Endothelial cell of umbilical vein (primary cell): ENCODE measurements around the gene KIF5C. TPM values are rescaled to one million over a fixed set of nuclear protein-coding genes. Genes with fewer than 3 reads are reported as not detected.

Experiments used
- BruUV-seq: library from RNA; stranded (reverse); fragments of 400-500 nt; replicated peaks from 2 replicates; lab custom pipeline; 2021; lab: Mats Ljungman, UMichigan
- CTCF ChIA-PET: fragments of 300-600, 350-600 bp; sonication (Branson Sonifier 250); formaldehyde crosslinking; loops from one replicate; lab custom pipeline; 2021; ENCODE audit warnings: antibody characterized with exemption, inconsistent platforms; lab: Charles Lee
- POLR2A ChIA-PET: fragments of 300-600, 350-600 bp; sonication (Branson Sonifier 250); formaldehyde crosslinking; loops from one replicate; lab custom pipeline; 2021; ENCODE audit warnings: antibody characterized with exemption, inconsistent platforms; lab: Charles Lee
- DNase-seq: peaks from one replicate; pipeline ENCODE4 v3.0.0-alpha.2; 2011; ENCODE audit warnings: low read depth, low spot score
- FAIRE-seq: peaks from 2 replicates; lab custom pipeline; 2011; peaks lifted over from hg19 to GRCh38; lab: Jason Lieb, UNC
- H2AFZ ChIP-seq: 2 replicates; pipeline ENCODE4 v1.6.0; 2012; ENCODE audit warnings: low read depth, low read length, control low read depth, inconsistent platforms
- H3K27ac ChIP-seq: 2 replicates; pipeline ENCODE4 v1.5.1; 2011; ENCODE audit warnings: low read depth, mild to moderate bottlenecking, control low read depth, low read length, moderate library complexity; ENCODE audit not compliant: insufficient read depth
- H3K27me3 ChIP-seq, 2 experiments: 2 replicates each; pipeline versions ENCODE4 v1.6.0 to v1.6.1; 2011; ENCODE audit warnings: low read length in 2 of 2, mixed read lengths in 1 of 2; ENCODE audit not compliant: control insufficient read depth in 2 of 2, insufficient read depth in 2 of 2
- H3K36me3 ChIP-seq, 2 experiments: 2 replicates in 1 of 2; 3 replicates in 1 of 2; pipeline ENCODE4 v1.5.1; 2011; ENCODE audit warnings: low read length in 2 of 2, mild to moderate bottlenecking in 1 of 2, moderate library complexity in 1 of 2; ENCODE audit not compliant: control insufficient read depth in 2 of 2, insufficient read depth in 2 of 2; ENCODE audit errors: extremely low read depth in 1 of 2
- H3K4me1 ChIP-seq: 3 replicates; pipeline ENCODE4 v1.5.1; 2011; ENCODE audit warnings: mild to moderate bottlenecking, low read length; ENCODE audit not compliant: control insufficient read depth, insufficient read depth; ENCODE audit errors: extremely low read depth
- H3K4me2 ChIP-seq: 2 replicates; pipeline ENCODE4 v1.6.1; 2011; ENCODE audit warnings: low read length, control low read depth, mixed read lengths; ENCODE audit not compliant: insufficient read depth
- H3K4me3 ChIP-seq, 3 experiments: fragments of 200-600 bp in 1 of 3; sonication (generic), shearing (Covaris generic) in 1 of 3; replicated peaks in 1 of 3; 2 replicates each; pipeline ENCODE4 v1.5.1; 2011 to 2016; ENCODE audit warnings: control low read depth in 3 of 3, low read length in 3 of 3, mild to moderate bottlenecking in 2 of 3, inconsistent platforms in 1 of 3, low read depth in 1 of 3, moderate library complexity in 1 of 3; ENCODE audit not compliant: insufficient read depth in 1 of 3
- H3K79me2 ChIP-seq: 2 replicates; pipeline ENCODE4 v1.6.0; 2012; ENCODE audit warnings: low read length, inconsistent platforms; ENCODE audit not compliant: control insufficient read depth, insufficient read depth
- H3K9ac ChIP-seq: replicated peaks from 2 replicates; pipeline ENCODE3; 2011; ENCODE audit warnings: low read length, control low read depth; ENCODE audit not compliant: insufficient read depth; ENCODE audit errors: extremely low read depth
- H3K9me1 ChIP-seq: replicated peaks from 3 replicates; pipeline ENCODE4 v1.6.0; 2011; ENCODE audit warnings: mild to moderate bottlenecking, low read length; ENCODE audit not compliant: control insufficient read depth, insufficient read depth; ENCODE audit errors: extremely low read depth
- H3K9me3 ChIP-seq: replicated peaks from 2 replicates; pipeline ENCODE4 v1.5.1; 2012; ENCODE audit warnings: low read length, inconsistent platforms; ENCODE audit not compliant: control insufficient read depth, insufficient read depth
- H4K20me1 ChIP-seq: replicated peaks from 2 replicates; pipeline ENCODE3; 2011; ENCODE audit warnings: mild to moderate bottlenecking, low read length; ENCODE audit not compliant: control insufficient read depth, insufficient read depth; ENCODE audit errors: extremely low read depth
- CTCF ChIP-seq, 2 donors: IDR thresholded peaks; 1 replicate in 1 of 2; 2 replicates in 1 of 2; pipeline ENCODE4 v1.5.1; 2011; ENCODE audit warnings: low read length in 2 of 2, mild to moderate bottlenecking in 2 of 2, moderate library complexity in 2 of 2, control low read depth in 1 of 2, inconsistent platforms in 1 of 2, low read depth in 1 of 2; ENCODE audit not compliant: insufficient read depth in 1 of 2; ENCODE audit errors: extremely low read depth in 1 of 2
- EZH2 ChIP-seq: IDR thresholded peaks from 2 replicates; pipeline ENCODE4 v1.6.1; 2012; ENCODE audit warnings: borderline replicate concordance, low read depth, mild to moderate bottlenecking, moderate library complexity, low read length, inconsistent platforms; ENCODE audit not compliant: severe bottlenecking
- FOS ChIP-seq: IDR thresholded peaks from 2 replicates; pipeline ENCODE4 v1.6.1; 2011; ENCODE audit warnings: mild to moderate bottlenecking, low read length, moderate library complexity, borderline replicate concordance; ENCODE audit not compliant: insufficient read depth
- GATA2 ChIP-seq: IDR thresholded peaks from 2 replicates; pipeline ENCODE4 v1.7.0; 2011; ENCODE audit warnings: low read depth, mild to moderate bottlenecking, moderate library complexity, mixed read lengths, low read length; ENCODE audit not compliant: insufficient read length, insufficient read depth
- JUN ChIP-seq: IDR thresholded peaks from 2 replicates; pipeline ENCODE4 v1.6.1; 2011; ENCODE audit warnings: borderline replicate concordance, low read depth; ENCODE audit not compliant: insufficient read length, insufficient read depth
- MYC ChIP-seq: IDR thresholded peaks from one replicate; pipeline ENCODE4 v1.6.1; 2011; ENCODE audit warnings: mild to moderate bottlenecking, low read depth, low read length
- POLR2A ChIP-seq: IDR thresholded peaks from 2 replicates; pipeline ENCODE4 v1.6.1; 2012; ENCODE audit warnings: low read depth, mild to moderate bottlenecking, control low read depth, low read length
- POLR2AphosphoS5 ChIP-seq: IDR thresholded peaks from 2 replicates; pipeline ENCODE4 v1.6.1; 2012; ENCODE audit warnings: low read depth, mild to moderate bottlenecking, control low read depth, low read length, moderate library complexity; ENCODE audit not compliant: insufficient read depth
- dilution Hi-C: fragments of 300-500 bp; cut with MboI; formaldehyde crosslinking; loops from one replicate; pipeline ENCODE4 v1.15.0; 2019; ENCODE audit warnings: low sequenced_read_pairs; ENCODE audit not compliant: extremely low pct_ligation_motif_present
- intact Hi-C: fragments of 100-400 bp; cut with micrococcal nuclease; formaldehyde crosslinking; loops from one replicate; pipeline ENCODE4 v1.10.0; 2022
- polyA plus RNA-seq, 4 experiments: library from polyadenylated mRNA; depleted of rRNA in 3 of 4; stranded (reverse) in 3 of 4; unstranded in 1 of 4; fragments of >200 nt; gene quantifications; 2 replicates each; pipeline versions ENCODE4 v1.2.1 to v1.2.3, GENCODE V29; 2011 to 2012; ENCODE audit warnings: missing spikeins in 1 of 4
- total RNA-seq: library from RNA; stranded (reverse); gene quantifications from 2 replicates; pipeline ENCODE4 v1.2.3, GENCODE V29; 2021
- TF ChIP-seq, protein P1 (sequence below): IDR thresholded peaks from 2 replicates; pipeline ENCODE4 v1.6.1; 2011; ENCODE audit not compliant: insufficient read depth, insufficient read length

The KIF5C gene
- total and polyA plus RNA-seq, 2 donors (not counting 3 experiments of a cell fraction or from before 2014, with no cell fraction given): 0.01 to 0.55 TPM

DNA sequence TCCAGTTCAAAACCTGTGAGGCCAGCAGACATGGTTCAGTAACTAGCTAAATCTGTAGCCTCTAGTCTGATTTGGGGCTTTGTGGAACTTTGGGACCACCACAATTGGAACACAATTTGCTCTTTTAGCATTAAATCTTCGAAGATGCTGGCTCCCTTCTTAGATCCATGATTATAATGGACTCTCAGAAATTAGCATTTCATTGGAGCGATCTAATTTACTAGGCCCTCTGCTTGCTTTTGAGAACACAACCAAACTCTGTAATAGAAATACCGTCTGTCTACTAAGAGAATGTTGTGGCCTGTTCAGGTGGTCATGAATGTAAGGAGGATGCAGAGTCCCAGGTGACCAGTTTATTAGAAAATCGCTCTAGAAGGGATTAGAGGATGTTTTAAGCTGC is 93.3 kb downstream of the KIF5C start:
- H3K36me3 ChIP-seq: no peaks in the 10 kb centered on the region
- no peaks in the 10 kb centered on the region for H3K9me1 ChIP-seq
- peaks cover 0 to 2% of the 10 kb centered on the region in 2 experiments for H3K27me3 ChIP-seq
- no peaks in the 10 kb centered on the region for H3K79me2 ChIP-seq
- no peak overlapping the region for H2AFZ ChIP-seq
- no peak overlapping the region for H3K4me2 ChIP-seq
- CTCF ChIA-PET: no interaction called here
- FAIRE-seq (no peak), DNase-seq (no peak)
- no peak overlapping the region for H3K4me3 ChIP-seq
- dilution Hi-C loops (no loop called here), intact Hi-C loops (no loop called here)
- H3K27ac ChIP-seq: no peak overlapping the region
- no peak overlapping the region for H3K9ac ChIP-seq
- no TSS peak for BruUV-seq
- POLR2A ChIA-PET: no interaction called here
- TF ChIP-seq, protein P1, sequence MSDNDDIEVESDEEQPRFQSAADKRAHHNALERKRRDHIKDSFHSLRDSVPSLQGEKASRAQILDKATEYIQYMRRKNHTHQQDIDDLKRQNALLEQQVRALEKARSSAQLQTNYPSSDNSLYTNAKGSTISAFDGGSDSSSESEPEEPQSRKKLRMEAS: no peak
- no peak for TF ChIP-seq CTCF (IDR thresholded peaks at IDR 0.05; ENCODE audit: extremely low read depth in 1 of 2, insufficient read depth in 1 of 2, low read depth in 1 of 2, low read length in 2 of 2)
- TF ChIP-seq POLR2A: no peak
- no peak for TF ChIP-seq EZH2
- TF ChIP-seq GATA2: no peak
- TF ChIP-seq JUN: no peak
- TF ChIP-seq MYC: no peak
- TF ChIP-seq FOS: no peak
- TF ChIP-seq POLR2AphosphoS5: no peak
- H3K4me1 ChIP-seq: no peaks in the 10 kb centered on the region
- no peaks in the 10 kb centered on the region for H3K9me3 ChIP-seq
- H4K20me1 ChIP-seq: no peaks in the 10 kb centered on the region
